GM20431 (cell line): ENCODE results near the gene GPD1L.
"Not testable (repeated sequence)": the region's sequence is repeated elsewhere in the genome, so short reads cannot be mapped to it uniquely, and the experiment has no call there.

ENCODE experiments used
- in situ Hi-C: fragments of 300-500 bp; cut with MseI, MboI; formaldehyde crosslinking; loops from one replicate; pipeline ENCODE4 v1.15.0; 2020; ENCODE audit warnings: low sequenced_read_pairs; ENCODE audit not compliant: unreplicated experiment

Gene GPD1L

DNA sequence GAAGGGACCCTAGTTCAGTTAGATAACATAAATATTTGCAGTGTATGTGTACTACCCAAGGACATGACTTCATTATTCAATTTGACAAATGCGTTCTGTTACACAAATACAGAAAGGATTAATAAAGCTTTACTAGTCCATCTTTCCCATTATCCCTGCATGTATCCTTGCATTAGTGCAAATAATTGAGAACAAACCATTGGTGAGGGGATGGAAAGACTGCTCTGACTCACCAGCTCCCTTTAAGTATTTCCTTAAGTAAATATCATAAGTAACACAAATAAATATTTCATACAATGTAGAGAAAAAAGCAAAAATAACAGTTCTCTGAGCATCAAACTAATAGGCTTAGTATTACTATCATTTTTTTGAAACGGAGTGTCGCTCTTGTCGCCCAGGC is 1.9 kb upstream of the GPD1L start:
- in situ Hi-C loops: no loop called here

DNA sequence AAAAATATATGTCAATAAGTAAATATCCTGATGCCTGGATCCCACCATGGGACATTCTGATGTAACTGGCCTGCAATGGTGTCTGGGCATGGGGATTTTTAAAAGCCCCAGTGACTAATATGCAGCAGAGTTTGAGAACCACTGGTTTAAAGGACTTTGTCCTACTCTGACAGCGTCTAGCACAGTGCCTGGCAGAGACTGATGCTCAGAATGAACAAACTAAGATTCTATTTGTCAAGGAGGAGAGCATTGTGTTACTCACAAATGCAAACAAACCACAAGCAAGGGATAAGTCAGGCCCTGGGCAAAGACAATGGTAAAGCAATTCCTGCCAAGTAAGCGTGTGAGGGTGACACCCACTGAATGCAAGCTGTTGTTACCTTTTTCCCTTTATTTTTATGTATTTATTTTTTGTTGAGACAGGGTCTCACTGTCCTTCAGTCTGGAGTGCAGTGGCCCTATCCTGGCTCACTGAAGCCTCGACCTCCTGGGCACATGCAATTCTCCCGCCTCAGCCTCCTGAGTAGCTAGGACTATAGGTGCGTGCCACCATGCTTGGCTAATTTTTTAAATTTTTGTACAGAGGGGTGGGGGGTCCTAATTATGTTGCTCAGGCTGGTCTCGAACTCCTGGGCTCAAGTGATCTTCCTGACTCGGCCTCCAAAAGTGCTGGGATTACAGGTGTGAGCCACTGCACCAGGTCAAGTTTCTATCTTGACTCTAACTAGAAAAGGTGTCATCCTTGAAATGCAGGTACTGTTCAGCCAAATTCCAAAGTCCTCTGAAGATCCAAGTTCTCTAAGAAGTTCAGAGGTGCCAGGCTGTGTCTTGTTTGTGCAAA is 909 bp upstream of the GPD1L start:
- in situ Hi-C loops: no loop called here

DNA sequence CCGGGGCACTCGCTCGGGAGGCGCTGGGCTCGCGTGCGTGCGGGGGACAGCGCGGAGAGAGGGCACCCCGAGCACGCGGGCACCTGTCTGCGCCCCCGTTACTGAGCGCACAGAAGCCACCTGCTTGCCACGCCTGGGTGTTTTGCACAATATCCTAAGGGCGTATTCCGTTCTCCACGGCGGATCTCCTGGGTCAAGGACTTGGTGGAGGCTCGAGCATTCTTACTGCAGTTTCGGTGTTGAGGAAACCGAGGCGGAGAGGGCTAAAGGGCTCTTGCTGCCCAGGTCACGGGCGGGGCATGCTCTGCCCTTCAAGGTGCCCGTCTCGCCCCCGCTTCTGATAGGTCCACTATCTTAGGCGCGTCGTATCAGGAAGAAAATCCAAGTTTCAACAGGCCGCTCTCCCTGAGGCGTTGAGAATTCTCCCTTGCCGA is 526 bp downstream of the GPD1L start:
- in situ Hi-C loops: no loop called here

DNA sequence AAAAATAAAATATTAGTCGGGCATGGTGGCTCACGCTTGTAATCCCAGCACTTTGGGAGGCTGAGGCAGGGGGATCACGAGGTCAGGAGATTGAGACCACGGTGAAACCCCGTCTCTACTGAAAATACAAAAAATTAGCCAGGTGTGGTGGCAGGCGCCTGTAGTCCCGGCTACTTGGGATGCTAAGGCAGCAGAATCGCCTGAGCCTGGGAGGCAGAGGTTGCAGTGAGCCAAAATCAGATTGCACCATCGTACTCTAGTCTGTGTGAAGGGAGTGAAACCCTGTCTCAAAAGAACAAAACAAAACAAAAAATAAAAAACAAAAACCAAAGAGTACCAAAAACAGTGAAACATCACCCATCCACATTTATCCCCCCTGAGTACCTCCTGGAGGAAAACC is 1.8 kb downstream of the GPD1L start:
- in situ Hi-C loops: not testable (repeated sequence)

DNA sequence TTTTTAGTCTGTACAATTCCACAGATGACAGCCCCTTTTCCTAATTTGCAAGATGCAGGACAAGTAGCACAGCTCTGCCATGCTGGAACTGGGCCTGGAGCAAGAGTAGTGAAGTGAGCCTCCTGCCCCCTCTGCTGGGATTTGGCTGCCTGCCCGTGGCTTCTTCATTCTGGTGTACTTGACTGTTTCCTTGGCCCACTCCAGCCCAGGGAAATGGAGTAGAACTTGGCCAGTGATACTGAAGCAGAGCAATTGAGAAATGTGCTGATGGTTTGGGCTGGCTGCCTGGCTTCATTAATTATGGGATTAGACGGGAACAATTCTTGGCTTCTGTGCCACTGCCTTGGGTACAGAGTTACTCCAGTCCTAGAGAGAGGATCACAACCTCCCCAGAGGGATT is 2.8 kb downstream of the GPD1L start:
- in situ Hi-C loops: no loop called here

DNA sequence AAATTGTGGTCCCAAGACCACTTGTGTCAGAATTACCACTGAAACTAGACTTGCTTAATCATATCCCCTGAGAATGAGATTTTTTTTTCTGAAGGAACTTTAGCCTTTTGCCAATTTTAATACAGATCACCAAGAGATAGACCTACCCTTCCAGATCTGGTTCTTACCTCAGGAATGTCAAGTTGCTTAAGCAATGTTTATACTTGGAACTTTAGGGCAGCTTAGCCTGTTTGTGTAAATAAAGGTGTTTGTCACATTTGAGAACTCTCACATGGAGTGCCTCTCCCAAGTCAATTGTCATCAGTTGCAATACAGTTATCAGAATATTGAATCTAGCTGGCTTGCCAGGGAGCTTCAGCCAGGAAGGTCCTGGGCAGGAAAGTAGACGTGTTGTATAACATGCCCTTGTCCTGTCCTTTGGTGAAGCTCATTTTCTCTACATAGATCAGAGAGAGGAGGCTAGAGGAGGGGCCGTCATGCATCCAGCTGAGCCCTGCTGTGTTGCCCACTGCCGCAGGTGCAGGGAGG is 3.9 kb downstream of the GPD1L start:
- in situ Hi-C loops: no loop called here

DNA sequence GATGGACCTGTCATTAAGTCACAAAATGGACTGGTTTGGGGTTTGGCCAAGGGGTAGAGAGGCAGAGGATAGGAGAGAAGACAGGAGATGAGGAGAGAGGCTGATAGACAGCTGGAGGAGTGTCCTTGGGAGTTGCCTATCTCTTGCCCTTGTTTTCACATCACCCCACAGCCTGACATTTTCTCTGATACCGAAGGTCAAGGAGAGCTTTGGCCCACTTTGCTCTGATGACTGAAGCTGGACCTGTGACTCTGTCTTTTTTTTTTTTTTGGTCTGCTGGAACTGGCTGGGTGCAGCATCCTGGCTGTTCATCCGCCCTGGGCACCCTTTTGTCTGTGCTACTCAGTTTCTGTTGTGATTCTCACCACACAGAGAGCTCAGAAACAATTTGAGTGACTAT is 5.1 kb downstream of the GPD1L start:
- in situ Hi-C loops: no loop called here

DNA sequence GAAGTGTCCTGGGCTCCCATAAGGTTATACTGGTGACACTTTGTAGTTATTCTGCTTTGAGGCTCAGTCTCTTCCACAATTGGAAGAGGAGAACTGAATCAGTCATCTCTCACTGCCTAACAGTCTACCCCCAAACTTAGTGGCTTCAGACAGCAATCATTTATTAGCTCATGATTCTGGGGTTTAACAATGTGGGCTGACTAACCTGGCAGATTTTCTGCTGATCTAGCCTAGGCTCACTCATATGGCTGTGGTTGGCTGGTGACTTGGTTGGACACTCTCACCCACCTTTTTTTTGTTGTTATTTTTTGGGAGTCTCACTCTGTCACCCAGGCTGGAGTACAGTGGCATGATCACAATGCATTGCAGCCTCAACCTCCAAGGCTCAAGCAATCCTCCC is 7.1 kb downstream of the GPD1L start:
- in situ Hi-C loops: no loop called here

DNA sequence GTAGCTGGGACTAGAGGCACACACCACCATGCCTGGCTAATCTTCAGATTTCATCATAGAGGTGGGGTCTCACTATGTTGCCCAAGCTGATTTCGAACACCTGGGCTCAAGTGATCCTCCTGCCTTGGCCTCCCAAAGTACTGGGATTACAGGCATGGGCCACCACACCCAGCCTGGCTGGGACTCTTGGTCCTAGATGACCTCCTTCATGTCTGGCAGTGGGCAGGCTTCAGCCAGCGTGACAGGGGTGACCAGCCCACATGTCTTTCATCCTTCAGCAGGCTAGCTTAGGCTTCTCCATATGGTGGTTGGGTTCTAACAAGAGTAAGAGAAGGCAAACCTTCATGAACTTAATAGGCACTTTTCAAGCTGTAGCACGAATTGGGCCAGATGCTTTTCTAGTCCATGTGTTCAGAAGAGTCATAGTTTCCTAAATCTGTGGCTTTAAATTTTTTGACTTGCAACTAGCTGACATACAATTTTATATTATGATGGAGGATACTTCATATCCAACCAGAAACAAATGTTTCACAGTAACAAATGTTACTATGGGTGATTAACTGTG is 7.6 kb downstream of the GPD1L start:
- in situ Hi-C loops: no loop called here

DNA sequence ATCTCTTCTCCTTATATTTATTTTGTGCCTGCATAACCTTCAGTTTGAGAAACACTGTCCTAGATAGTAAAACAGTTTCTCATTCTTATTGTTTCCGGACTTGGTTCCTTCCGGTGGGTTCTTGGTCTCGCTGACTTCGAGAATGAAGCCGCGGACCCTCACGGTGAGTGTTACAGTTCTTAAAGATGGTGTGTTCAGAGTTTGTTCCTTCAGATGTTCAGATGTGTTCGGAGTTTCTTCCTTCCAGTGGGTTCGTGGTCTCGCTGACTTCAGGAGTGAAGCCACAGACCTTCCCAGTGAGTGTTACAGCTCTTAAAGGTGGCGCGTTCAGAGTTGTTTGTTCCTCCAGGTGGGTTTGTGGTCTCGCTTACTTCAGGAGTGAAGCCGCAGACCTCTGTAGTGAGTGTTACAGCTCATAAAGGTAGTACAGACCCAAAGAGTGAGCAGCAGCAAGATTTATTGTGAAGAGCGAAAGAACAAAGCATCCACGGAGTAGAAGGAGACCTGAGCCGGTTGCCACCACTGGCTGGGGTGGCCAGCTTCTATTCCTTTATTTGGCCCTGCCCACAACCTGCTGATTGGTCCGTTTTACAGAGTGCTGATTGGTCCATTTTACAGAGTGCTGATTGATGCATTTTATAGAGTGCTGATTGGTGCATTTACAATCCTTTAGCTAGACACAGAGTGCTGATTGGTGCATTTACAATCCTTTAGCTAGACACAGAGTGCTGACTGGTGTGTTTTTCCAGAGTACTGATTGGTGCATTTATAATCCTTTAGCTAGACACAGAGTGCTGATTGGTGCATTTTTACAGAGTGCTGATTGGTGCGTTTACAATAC is 8.3 kb downstream of the GPD1L start:
- in situ Hi-C loops: not testable (repeated sequence)

DNA sequence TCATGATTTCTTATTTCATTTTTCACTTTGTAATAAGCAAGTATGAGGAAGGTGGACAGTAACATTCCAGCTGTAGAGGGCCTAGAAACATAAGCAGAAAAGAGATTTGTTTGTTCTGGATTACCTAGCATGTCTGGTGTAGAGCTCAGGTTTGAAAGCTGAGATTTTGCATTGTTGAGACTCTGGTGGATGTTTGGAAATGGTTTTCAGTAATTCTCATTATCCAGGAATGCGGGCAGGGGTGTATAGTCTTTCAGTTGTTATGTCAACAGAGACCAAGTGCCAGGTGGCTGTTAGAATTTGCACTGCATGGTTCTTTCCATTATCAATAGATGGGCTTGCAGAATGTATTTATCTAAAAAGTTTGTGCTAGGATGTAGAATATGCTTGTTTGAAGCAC is 10.9 kb downstream of the GPD1L start:
- in situ Hi-C loops: no loop called here

DNA sequence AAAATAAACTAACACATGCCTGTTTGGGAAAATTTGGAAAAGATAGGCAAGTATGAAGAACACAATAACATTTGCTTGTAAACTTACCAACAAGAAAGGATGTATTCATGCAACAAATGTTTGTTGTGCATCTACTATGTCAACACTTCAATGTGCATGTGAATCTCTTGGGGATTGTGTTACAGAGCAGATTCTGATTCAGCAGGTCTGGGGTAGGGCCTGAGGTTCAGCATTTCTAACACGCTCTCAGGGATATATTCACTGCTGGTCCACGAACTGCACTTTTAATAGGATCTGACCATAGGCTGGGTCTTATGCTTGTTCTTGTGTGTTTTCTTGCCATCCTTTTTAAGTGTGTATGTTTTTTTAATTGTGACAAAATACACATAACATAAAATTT is 11.8 kb downstream of the GPD1L start:
- in situ Hi-C loops: no loop called here

DNA sequence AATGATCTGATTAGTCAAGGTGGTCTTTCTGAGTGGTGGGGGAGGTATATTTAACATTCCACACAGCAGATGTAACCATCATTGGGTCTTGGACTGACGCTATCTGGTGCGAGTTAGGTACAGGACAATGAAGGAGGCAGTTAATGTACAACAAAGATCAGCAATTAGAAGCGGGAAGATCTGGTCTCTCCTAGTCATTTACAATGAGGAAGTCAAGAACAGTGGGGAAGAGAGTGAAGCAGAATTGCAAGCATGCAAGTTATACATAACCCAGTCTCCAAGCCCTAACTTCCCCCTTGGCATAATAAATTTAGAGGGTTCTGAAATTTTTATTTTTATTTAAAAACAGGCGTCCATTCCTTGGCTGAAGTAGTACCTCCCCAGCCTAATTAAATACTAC is 14.1 kb downstream of the GPD1L start:
- in situ Hi-C loops: no loop called here

DNA sequence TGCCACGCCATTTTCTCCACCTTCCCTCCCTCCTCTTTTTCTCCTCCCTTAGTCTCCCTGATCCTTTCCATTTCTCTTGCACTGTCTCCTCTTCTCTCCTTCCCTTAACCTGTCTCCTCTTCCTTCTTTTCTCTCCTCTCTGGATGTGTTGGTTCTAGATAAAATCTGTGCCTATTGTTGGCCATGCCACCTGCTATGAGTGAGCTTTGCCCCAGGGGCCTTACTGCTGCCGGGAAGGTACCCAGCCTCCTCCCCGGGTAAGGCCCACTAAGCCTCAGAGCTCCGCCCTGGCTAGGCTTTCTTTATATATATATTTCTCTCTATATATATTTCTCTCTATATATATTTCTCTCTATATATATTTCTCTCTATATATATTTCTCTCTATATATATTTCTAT is 14.7 kb downstream of the GPD1L start:
- in situ Hi-C loops: no loop called here

DNA sequence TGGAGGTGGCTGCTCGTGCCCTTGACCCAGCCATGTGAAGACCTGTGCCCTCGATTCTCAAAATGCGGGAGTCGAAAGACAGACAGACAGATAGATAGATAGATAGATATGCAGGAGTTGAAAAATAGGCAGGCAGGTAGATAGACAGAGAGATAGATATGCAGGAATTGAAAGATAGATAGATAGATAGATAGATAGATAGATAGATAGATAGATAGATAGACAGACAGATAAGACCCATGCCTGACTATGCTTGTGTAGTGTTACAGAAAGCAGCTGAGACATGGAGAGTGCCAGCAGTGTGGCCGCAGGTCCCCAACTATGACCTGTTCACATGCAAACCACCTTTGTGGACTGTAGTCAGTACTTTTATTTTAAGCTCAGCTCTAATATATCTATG is 17.2 kb downstream of the GPD1L start:
- in situ Hi-C loops: no loop called here

DNA sequence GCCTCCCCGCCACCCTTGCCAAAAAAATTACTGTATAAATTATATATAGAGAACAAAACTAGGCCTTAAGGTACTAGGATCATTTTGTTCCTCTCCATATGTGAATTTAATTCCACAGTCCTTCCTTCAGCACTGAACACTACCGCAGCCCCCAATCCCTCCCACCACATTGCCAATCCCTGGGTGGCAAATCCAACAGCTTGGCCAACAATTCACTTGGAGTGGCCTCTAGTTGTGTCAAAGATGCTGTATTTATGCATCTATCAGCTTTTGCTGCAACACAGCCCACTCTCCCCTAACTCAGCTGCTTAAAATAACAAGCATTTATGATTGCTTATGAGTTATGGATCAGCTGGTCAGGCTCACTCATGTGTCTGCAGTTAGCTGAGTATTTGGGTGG is 18.6 kb downstream of the GPD1L start:
- in situ Hi-C loops: no loop called here

DNA sequence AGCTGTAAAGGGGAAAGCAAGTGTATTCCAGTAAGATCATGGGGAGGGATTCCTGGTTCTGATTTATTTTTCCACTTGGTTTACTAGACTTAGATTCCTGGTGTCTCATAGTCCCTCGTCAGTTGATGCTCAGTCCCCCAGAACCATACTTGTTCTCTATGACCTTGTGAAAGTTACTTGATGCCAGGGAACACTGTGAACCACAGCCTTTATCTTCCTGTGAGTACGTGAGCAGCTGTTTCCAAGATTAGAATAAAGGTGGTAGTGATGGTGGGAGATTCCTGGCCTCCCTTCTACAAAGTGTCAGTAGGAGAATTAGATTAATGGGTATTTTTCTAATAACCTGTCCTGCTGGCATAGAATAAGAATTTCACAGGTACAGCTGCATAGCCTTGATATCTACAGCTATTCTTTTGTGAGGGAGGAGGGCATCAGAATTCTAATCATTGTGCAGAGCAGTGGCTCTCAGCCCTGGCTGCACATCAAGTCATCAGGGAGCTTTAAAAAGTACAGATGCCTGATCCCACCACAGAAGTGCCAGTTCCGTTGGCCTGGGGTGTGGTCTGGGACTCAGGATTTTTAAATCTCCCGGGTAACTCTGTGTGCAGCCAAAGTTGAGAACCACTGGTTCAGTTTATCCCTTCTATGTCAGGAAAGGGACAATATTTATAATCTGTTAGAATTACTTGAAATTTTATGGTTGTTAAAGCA is 20.0 kb downstream of the GPD1L start:
- in situ Hi-C loops: no loop called here

DNA sequence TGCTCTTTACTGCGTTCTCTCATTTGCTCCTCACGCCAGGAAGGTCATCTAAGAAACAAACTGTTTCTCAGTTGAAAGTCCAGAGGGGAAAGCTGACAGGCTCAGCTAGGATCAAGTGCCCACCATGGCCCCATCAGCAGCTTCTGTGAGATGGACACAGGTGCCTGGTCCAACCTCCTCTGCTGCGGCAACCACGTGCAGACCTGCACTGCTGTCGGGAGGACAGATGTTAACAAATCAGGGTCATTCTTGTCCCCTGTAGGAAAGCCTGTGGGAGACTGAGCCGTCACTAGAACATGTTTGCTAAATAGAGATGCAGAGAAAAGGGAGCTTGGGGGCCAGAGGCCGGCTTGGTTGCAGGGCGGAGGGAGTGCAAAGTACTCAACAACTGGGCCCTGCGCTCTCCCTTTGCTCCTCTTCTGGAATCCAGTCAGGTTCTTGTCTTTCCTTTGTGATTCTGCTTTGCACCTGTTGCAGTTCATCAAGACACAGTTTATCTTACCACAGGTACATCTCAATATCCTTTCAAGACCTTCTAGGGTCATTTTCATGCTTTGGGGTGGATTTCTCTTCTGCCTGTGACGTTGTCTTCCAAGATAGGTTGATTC is 20.9 kb downstream of the GPD1L start:
- in situ Hi-C loops: no loop called here

DNA sequence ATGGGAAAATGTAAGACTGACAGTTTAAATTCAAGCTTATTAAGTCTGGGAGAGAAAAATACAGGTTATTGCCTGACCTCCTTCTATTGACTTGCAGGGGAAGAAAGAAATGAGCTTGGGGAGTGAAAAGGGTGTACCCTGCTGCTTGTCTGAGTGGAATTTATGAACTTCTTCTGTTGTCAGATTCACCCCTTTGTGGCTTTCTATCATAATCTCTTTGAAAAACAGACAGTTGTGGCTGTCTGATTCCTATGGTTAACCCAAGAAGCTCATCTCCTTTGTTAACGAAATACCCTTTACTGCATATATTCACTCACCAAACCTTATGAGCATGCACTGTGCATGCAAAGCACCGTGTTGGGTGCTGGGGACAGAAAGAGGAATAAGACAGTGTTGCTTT is 22.5 kb downstream of the GPD1L start:
- in situ Hi-C loops: no loop called here

DNA sequence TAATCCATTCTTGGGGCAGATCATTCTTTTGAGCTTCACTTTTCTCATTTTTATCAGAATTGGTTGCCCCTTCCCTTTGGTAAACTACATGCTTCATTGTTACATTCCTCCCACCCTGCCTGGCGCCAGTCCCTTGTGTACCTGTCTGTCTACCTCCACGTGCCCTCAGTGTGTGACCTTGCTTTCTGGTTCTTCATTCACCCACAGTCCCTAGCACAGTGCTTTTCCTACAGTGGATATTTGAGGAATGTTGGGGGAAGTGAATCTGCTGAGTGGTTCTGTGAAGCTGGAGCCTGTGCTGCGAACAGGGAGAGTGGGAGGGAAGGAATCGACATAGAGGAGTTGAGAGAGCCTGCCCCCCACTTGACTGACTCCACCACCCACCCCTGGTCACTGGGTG is 23.4 kb downstream of the GPD1L start:
- in situ Hi-C loops: no loop called here
